K562 (cell line): ENCODE results near the gene DTX3. TPM values are rescaled to one million over a fixed set of nuclear protein-coding genes. Genes with fewer than 3 reads are reported as not detected.

Source experiments
- ATAC-seq: fragments of 200-7000 bp; cut with Tn5 transposase; 3 replicates; pipeline ENCODE4 v1.9.1; 2020; ENCODE audit warnings: moderate library complexity
- BruUV-seq: library from RNA; stranded (reverse); fragments of 400-500 nt; replicated peaks from 2 replicates; lab custom pipeline; 2021; lab: Mats Ljungman, UMichigan
- CTCF ChIA-PET: fragments of 300-600 bp; formaldehyde crosslinking; extraction: SDS; loops from one replicate; lab custom pipeline; 2021; ENCODE audit warnings: low intra/inter-chr PET ratio; lab: Yijun Ruan, JAX
- POLR2A ChIA-PET: fragments of 300-600, 350-650 bp; sonication (Branson Sonifier 250); formaldehyde crosslinking; extraction: SDS; loops from one replicate; lab custom pipeline; 2021; ENCODE audit warnings: antibody characterized with exemption, inconsistent platforms; lab: Yijun Ruan, JAX
- DNase-seq, 4 experiments: peaks; one replicate each; pipeline versions ENCODE4 v3.0.0 to v3.0.0-alpha.2; 2011 to 2018; ENCODE audit warnings: low spot score in 3 of 4, mixed read lengths in 3 of 4; ENCODE audit errors: extremely low read depth in 1 of 4
- FAIRE-seq: peaks from 2 replicates; lab custom pipeline; 2011; peaks lifted over from hg19 to GRCh38; lab: Jason Lieb, UNC
- H2AFZ ChIP-seq: 2 replicates; pipeline ENCODE4 v1.6.0; 2011; ENCODE audit warnings: low read depth, low read length, control low read depth, inconsistent platforms
- H3K27ac ChIP-seq: fragments of 200-600 bp; 3 replicates; pipeline ENCODE4 v1.8.0; 2011; ENCODE audit warnings: low read depth, mild to moderate bottlenecking, control low read depth, inconsistent platforms, low read length, moderate library complexity, mixed read lengths; ENCODE audit errors: extremely low read depth
- H3K27me3 ChIP-seq, 2 experiments: fragments of 300-600 bp in 1 of 2; 2 replicates in 1 of 2; 3 replicates in 1 of 2; pipeline versions ENCODE4 v1.6.0 to v1.8.0; 2011; ENCODE audit warnings: inconsistent platforms in 2 of 2, low read length in 2 of 2, mild to moderate bottlenecking in 1 of 2, mixed read lengths in 1 of 2, moderate library complexity in 1 of 2; ENCODE audit not compliant: control insufficient read depth in 2 of 2, insufficient read depth in 2 of 2
- H3K36me3 ChIP-seq: fragments of 300-600 bp; 3 replicates; pipeline ENCODE4 v1.8.0; 2011; ENCODE audit warnings: mild to moderate bottlenecking, low read length, inconsistent platforms; ENCODE audit not compliant: control insufficient read depth, insufficient read depth
- H3K4me1 ChIP-seq, 2 experiments: fragments of 200-600 bp in 1 of 2; replicated peaks in 1 of 2; 2 replicates in 1 of 2; 3 replicates in 1 of 2; pipeline versions ENCODE4 v1.5.1 to v1.8.0; 2011; ENCODE audit warnings: inconsistent platforms in 2 of 2, low read length in 2 of 2, mild to moderate bottlenecking in 1 of 2, mixed read lengths in 1 of 2, moderate library complexity in 1 of 2; ENCODE audit not compliant: control insufficient read depth in 2 of 2, insufficient read depth in 2 of 2
- H3K4me2 ChIP-seq: 2 replicates; pipeline ENCODE4 v1.6.1; 2011; ENCODE audit warnings: low read length, control low read depth, inconsistent platforms, mixed read lengths; ENCODE audit not compliant: insufficient read depth
- H3K4me3 ChIP-seq: fragments of 200-600 bp; sonication (generic), shearing (Covaris generic); 2 replicates; pipeline ENCODE4 v1.5.1; 2016; ENCODE audit warnings: control low read depth, inconsistent platforms
- H3K79me2 ChIP-seq: fragments of 200-600 bp; 3 replicates; pipeline ENCODE4 v1.8.0; 2011; ENCODE audit warnings: low read length, inconsistent platforms; ENCODE audit not compliant: control insufficient read depth, insufficient read depth
- H3K9ac ChIP-seq, 2 experiments: 2 replicates each; pipeline versions ENCODE4 v1.6.0 to v1.6.1; 2011; ENCODE audit warnings: low read depth in 2 of 2, low read length in 2 of 2, control low read depth in 1 of 2, inconsistent platforms in 1 of 2, mild to moderate bottlenecking in 1 of 2, mixed read lengths in 1 of 2; ENCODE audit not compliant: insufficient read depth in 1 of 2
- H3K9me1 ChIP-seq: one replicate; pipeline ENCODE4 v1.6.0; 2011; ENCODE audit warnings: inconsistent platforms, mild to moderate bottlenecking, low read length, moderate library complexity; ENCODE audit not compliant: control insufficient read depth, insufficient read depth
- H3K9me3 ChIP-seq: replicated peaks from 2 replicates; pipeline ENCODE4 v1.5.1; 2011; ENCODE audit warnings: low read depth, low read length, inconsistent platforms; ENCODE audit not compliant: control insufficient read depth, insufficient read depth
- H4K20me1 ChIP-seq: replicated peaks from 2 replicates; pipeline ENCODE4 v1.6.1; 2011; ENCODE audit warnings: low read length, inconsistent platforms, mixed read lengths; ENCODE audit not compliant: control insufficient read depth, insufficient read depth
- CHD4 ChIP-seq: fragments of 200-600 bp; sonication (generic); IDR thresholded peaks from 3 replicates; pipeline ENCODE4 v1.6.1; 2012; ENCODE audit warnings: low read depth, mild to moderate bottlenecking, mixed read lengths, low read length, inconsistent platforms; ENCODE audit not compliant: insufficient read depth, insufficient replicate concordance, poor library complexity, severe bottlenecking
- E2F3 ChIP-seq: fragments of 250-450 bp; sonication (Bioruptor Pico); IDR thresholded peaks from 2 replicates; pipeline ENCODE4 v1.4.0; 2020; ENCODE audit warnings: mild to moderate bottlenecking
- IRF2 ChIP-seq: sonication (generic); formaldehyde crosslinking; IDR thresholded peaks from 2 replicates; pipeline ENCODE4 v1.8.1; 2022; ENCODE audit warnings: mild to moderate bottlenecking, missing genetic modification reagents
- MBD1 ChIP-seq: fragments of 250-450 bp; sonication (Bioruptor Pico); IDR thresholded peaks from 2 replicates; pipeline ENCODE4 v1.8.0; 2022; ENCODE audit warnings: inconsistent platforms
- PPARD ChIP-seq: fragments of 250-450 bp; sonication (Bioruptor Pico); IDR thresholded peaks from 2 replicates; pipeline ENCODE4 v1.8.0; 2022; ENCODE audit warnings: inconsistent platforms, mild to moderate bottlenecking, moderate library complexity
- RBBP5 ChIP-seq: fragments of 200-600 bp; sonication (generic); IDR thresholded peaks from 2 replicates; pipeline ENCODE4 v1.6.1; 2012; ENCODE audit warnings: borderline replicate concordance, mild to moderate bottlenecking, low read length, control low read depth, inconsistent platforms; ENCODE audit not compliant: insufficient read depth, poor library complexity, severe bottlenecking
- RBM22 ChIP-seq: fragments of 200-400 bp; formaldehyde crosslinking; IDR thresholded peaks from 2 replicates; pipeline ENCODE4 v1.6.1; 2018; ENCODE audit warnings: low read length, low read depth; ENCODE audit not compliant: poor library complexity, severe bottlenecking
- SMAD2 ChIP-seq: fragments of 150-350 bp; IDR thresholded peaks from 2 replicates; pipeline ENCODE4 v1.6.1; 2014; ENCODE audit warnings: low read depth, mild to moderate bottlenecking, low read length
- SMARCC2 ChIP-seq: fragments of 450-650 bp; IDR thresholded peaks from 2 replicates; pipeline ENCODE4 v1.6.1; 2017; ENCODE audit warnings: antibody characterized with exemption, moderate library complexity, mild to moderate bottlenecking, low read depth
- TARDBP ChIP-seq: fragments of 450-650 bp; IDR thresholded peaks from 2 replicates; pipeline ENCODE4 v1.6.1; 2016
- ZBED1 ChIP-seq: IDR thresholded peaks from 2 replicates; pipeline ENCODE4 v1.6.1; 2014
- ZBTB7A ChIP-seq: IDR thresholded peaks from 2 replicates; pipeline ENCODE4 v1.6.1; 2011; ENCODE audit warnings: low read depth, mild to moderate bottlenecking, low read length, moderate library complexity, borderline replicate concordance; ENCODE audit not compliant: control insufficient read depth
- ZFP1 ChIP-seq: fragments of 450-650 bp; formaldehyde crosslinking; IDR thresholded peaks from 2 replicates; pipeline ENCODE4 v1.4.0; 2020; ENCODE audit warnings: mild to moderate bottlenecking, mixed read lengths
- ZNF696 ChIP-seq: fragments of 250-450 bp; sonication (Bioruptor Pico); conservative IDR thresholded peaks from 2 replicates; pipeline ENCODE4 v1.4.0; 2020; ENCODE audit warnings: mild to moderate bottlenecking, moderate library complexity
- ZNF707 ChIP-seq: fragments of 250-450 bp; sonication (Bioruptor Pico); conservative IDR thresholded peaks from 2 replicates; pipeline ENCODE4 v1.8.0; 2022; ENCODE audit warnings: inconsistent platforms, mild to moderate bottlenecking, moderate library complexity
- ZNF764 ChIP-seq: fragments of 250-450 bp; sonication (Bioruptor Pico); IDR thresholded peaks from 2 replicates; pipeline ENCODE4 v1.4.0; 2020; ENCODE audit warnings: low read depth, mild to moderate bottlenecking, moderate library complexity
- WGBS: fragments of 100-300 bp; shearing (Covaris generic); methylation state at CpG from one replicate; pipeline ENCODE4 v1.1.6; 2016; ENCODE audit warnings: low coverage, mixed read lengths; ENCODE audit not compliant: insufficient coverage; ENCODE audit errors: missing lambda C conversion rate; 5-methylcytosine and 5-hydroxymethylcytosine counted together
- in situ Hi-C: fragments of 300-500 bp; cut with MboI; formaldehyde crosslinking; loops from 4 replicates; pipeline ENCODE4 v1.15.0; 2018; ENCODE audit warnings: inconsistent platforms, mixed read lengths
- intact Hi-C: fragments of 100-400 bp; cut with micrococcal nuclease; formaldehyde crosslinking; loops from 2 replicates; pipeline ENCODE4 v1.14.2; 2022
- polyA plus RNA-seq, 8 experiments: library from polyadenylated mRNA; depleted of rRNA in 4 of 8; stranded (reverse) in 5 of 8; unstranded in 3 of 8; fragments of >200 nt; fragmentation: Nextera tagmentation in 2 of 8; fragmentation: Illumina TruSeq in 1 of 8; extraction: Ambion mirVana in 2 of 8; extraction: Trizol in 1 of 8; gene quantifications; 2 replicates each; pipeline versions ENCODE4 v1.2.1 to v1.2.3, GENCODE V29; 2011 to 2014; ENCODE audit warnings: inconsistent platforms in 1 of 8, missing spikeins in 1 of 8
- total RNA-seq, 7 experiments: library from RNA; depleted of rRNA in 6 of 7; stranded (reverse); fragments of >200 nt in 6 of 7; fragmentation: Illumina TruSeq in 2 of 7; extraction: Trizol in 2 of 7; gene quantifications; 2 replicates each; pipeline versions ENCODE4 v1.2.1 to v1.2.3, GENCODE V29; 2011 to 2021; ENCODE audit warnings: low replicate concordance in 1 of 7
- TF ChIP-seq, protein P1 (sequence below), 2 experiments: fragments of 450-650 bp; IDR thresholded peaks; 2 replicates each; pipeline ENCODE4 v1.6.1; 2016

Gene DTX3
- total and polyA plus RNA-seq, 9 of the 15 experiments (the other 6 are each of a cell fraction or from before 2014, with no cell fraction given) = 0.03 to 0.09 (median 0.06) TPM; not detected in 6

DNA sequence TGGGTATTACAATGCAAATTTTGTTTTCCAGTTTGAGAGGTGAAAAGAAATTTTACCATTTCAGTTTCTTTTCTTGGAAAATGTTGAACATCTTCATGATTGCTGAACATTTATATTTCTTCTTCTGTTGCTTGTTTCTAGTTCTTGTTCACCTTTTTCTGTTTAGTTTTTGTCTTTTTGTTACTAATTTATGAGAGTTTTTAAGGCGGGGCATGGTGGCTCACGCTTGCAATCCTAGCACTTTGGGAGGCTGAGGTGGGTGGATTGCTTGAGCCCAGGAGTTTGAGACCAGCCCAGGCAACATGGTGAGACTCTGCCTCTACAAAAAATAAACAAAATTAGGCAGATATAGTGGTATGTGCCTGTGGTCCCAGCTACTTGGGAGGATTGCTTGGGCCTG is 44.1 kb upstream of the DTX3 start:
- no TSS peak for BruUV-seq
- H3K9ac ChIP-seq = no peak overlapping the region
- ChIA-PET CTCF (no interaction called here), POLR2A (interaction anchor here (0.6 to 0.9 kb wide), 2 partner anchors 9 to 26 kb away, joined by 3 read pairs; no protein-coding TSS in a partner anchor)
- peaks cover 15% of the 10 kb centered on the region; the same call in 1 of the 3 replicates for H3K79me2 ChIP-seq
- no peak overlapping the region for H2AFZ ChIP-seq
- H3K4me1 ChIP-seq = peaks cover 7 to 17% of the 10 kb centered on the region in 2 experiments; a peak in 4 of 5 replicates
- peaks cover 23% of the 10 kb centered on the region; the same call in 2 of the 3 replicates for H3K36me3 ChIP-seq
- H3K4me3 ChIP-seq = no peak overlapping the region
- no peak overlapping the region for H3K4me2 ChIP-seq
- intact Hi-C loops = no loop called here
- no peaks in the 10 kb centered on the region for H3K27me3 ChIP-seq
- TF ChIP-seq ZNF764 (CRISPR knock-in tag) (no peak), ZFP1 (no peak), ZNF696 (CRISPR knock-in tag) (no peak), SMARCC2 (no peak), E2F3 (no peak), ZBED1 (no peak), MBD1 (no peak), SMAD2 (no peak), RBBP5 (no peak), ZBTB7A (no peak), IRF2 (CRISPR knock-in tag) (no peak), ZNF707 (CRISPR knock-in tag) (no peak), TARDBP (no peak), RBM22 (no peak), CHD4 (no peak), PPARD (CRISPR knock-in tag) (no peak)
- TF ChIP-seq, protein P1, sequence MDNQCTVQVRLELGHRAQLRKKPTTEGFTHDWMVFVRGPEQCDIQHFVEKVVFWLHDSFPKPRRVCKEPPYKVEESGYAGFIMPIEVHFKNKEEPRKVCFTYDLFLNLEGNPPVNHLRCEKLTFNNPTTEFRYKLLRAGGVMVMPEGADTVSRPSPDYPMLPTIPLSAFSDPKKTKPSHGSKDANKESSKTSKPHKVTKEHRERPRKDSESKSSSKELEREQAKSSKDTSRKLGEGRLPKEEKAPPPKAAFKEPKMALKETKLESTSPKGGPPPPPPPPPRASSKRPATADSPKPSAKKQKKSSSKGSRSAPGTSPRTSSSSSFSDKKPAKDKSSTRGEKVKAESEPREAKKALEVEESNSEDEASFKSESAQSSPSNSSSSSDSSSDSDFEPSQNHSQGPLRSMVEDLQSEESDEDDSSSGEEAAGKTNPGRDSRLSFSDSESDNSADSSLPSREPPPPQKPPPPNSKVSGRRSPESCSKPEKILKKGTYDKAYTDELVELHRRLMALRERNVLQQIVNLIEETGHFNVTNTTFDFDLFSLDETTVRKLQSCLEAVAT (IDR thresholded peaks at IDR 0.05) = no peak
- TF ChIP-seq, all 486 proteins: peak for 0
- Histone ChIP-seq H3K9me1 (no peaks in the 10 kb centered on the region), H4K20me1 (no peaks in the 10 kb centered on the region), H3K27ac (no peak overlapping the region), H3K9me3 (no peaks in the 10 kb centered on the region)
- ATAC-seq (no peak), DNase-seq (no peak), FAIRE-seq (no peak)
- in situ Hi-C loops = no loop called here
- WGBS = 93% methylated on average over 2 of the region's 2 CpGs
